Keratinocyte (primary cell): ENCODE results near the gene TBCD. TPM values are rescaled to one million over a fixed set of nuclear protein-coding genes. Genes with fewer than 3 reads are reported as not detected.

Experiments
- DNase-seq: peaks from one replicate; pipeline ENCODE4 v3.0.0-alpha.2; 2011; ENCODE audit warnings: low read depth, missing footprints, low spot score
- FAIRE-seq: peaks from 2 replicates; lab custom pipeline; 2011; peaks lifted over from hg19 to GRCh38; lab: Jason Lieb, UNC
- H2AFZ ChIP-seq: 2 replicates; pipeline ENCODE4 v1.6.0; 2012; ENCODE audit warnings: low read length, control low read depth, inconsistent platforms; ENCODE audit not compliant: control insufficient read depth
- H3K27ac ChIP-seq: 2 replicates; pipeline ENCODE4 v1.5.1; 2011; ENCODE audit warnings: low read length; ENCODE audit not compliant: control insufficient read depth, insufficient read depth
- H3K27me3 ChIP-seq: 3 replicates; pipeline ENCODE4 v1.6.0; 2011; ENCODE audit warnings: low read length; ENCODE audit not compliant: control insufficient read depth, insufficient read depth; ENCODE audit errors: extremely low read depth
- H3K36me3 ChIP-seq, 2 experiments: 2 replicates in 1 of 2; 3 replicates in 1 of 2; pipeline ENCODE4 v1.5.1; 2011; ENCODE audit warnings: low read length in 2 of 2, mild to moderate bottlenecking in 1 of 2; ENCODE audit not compliant: control insufficient read depth in 2 of 2, insufficient read depth in 2 of 2; ENCODE audit errors: extremely low read depth in 1 of 2
- H3K4me1 ChIP-seq: 3 replicates; pipeline ENCODE4 v1.5.1; 2011; ENCODE audit warnings: low read length; ENCODE audit not compliant: control insufficient read depth, insufficient read depth; ENCODE audit errors: extremely low read depth
- H3K4me2 ChIP-seq: 3 replicates; pipeline ENCODE4 v1.6.0; 2011; ENCODE audit warnings: low read depth, low read length; ENCODE audit not compliant: control insufficient read depth, insufficient read depth; ENCODE audit errors: extremely low read depth
- H3K4me3 ChIP-seq, 3 experiments: fragments of 200-600 bp in 1 of 3; sonication (generic) in 1 of 3; 2 replicates in 2 of 3; 3 replicates in 1 of 3; pipeline ENCODE4 v1.5.1; 2011 to 2016; ENCODE audit warnings: low read length in 3 of 3, mild to moderate bottlenecking in 3 of 3, control low read depth in 2 of 3, inconsistent platforms in 1 of 3, low read depth in 1 of 3, mixed read lengths in 1 of 3, mixed run types in 1 of 3, moderate library complexity in 1 of 3; ENCODE audit not compliant: control insufficient read depth in 2 of 3, insufficient read depth in 2 of 3; ENCODE audit errors: extremely low read depth in 1 of 3
- H3K79me2 ChIP-seq: 2 replicates; pipeline ENCODE4 v1.6.0; 2012; ENCODE audit warnings: low read length; ENCODE audit not compliant: control insufficient read depth, insufficient read depth
- H3K9ac ChIP-seq: 3 replicates; pipeline ENCODE4 v1.6.0; 2011; ENCODE audit warnings: low read length; ENCODE audit not compliant: control insufficient read depth, insufficient read depth; ENCODE audit errors: extremely low read depth
- H3K9me1 ChIP-seq: 3 replicates; pipeline ENCODE4 v1.6.0; 2011; ENCODE audit warnings: low read length; ENCODE audit not compliant: control insufficient read depth, insufficient read depth; ENCODE audit errors: extremely low read depth
- H3K9me3 ChIP-seq: 2 replicates; pipeline ENCODE4 v1.5.1; 2012; ENCODE audit warnings: low read depth, low read length; ENCODE audit not compliant: control insufficient read depth
- H4K20me1 ChIP-seq: 3 replicates; pipeline ENCODE4 v1.6.0; 2011; ENCODE audit warnings: low read length; ENCODE audit not compliant: control insufficient read depth, insufficient read depth; ENCODE audit errors: extremely low read depth
- EZH2 ChIP-seq: IDR thresholded peaks from one replicate; pipeline ENCODE4 v1.6.1; 2012; ENCODE audit warnings: inconsistent platforms, mild to moderate bottlenecking, low read length, moderate library complexity
- dilution Hi-C: fragments of 300-500 bp; cut with MboI; formaldehyde crosslinking; loops from one replicate; pipeline ENCODE4 v1.7.0; 2020; ENCODE audit warnings: low sequenced_read_pairs; ENCODE audit not compliant: extremely low pct_ligation_motif_present
- polyA plus RNA-seq, 5 experiments: library from polyadenylated mRNA; depleted of rRNA in 3 of 5; stranded (reverse) in 3 of 5; stranded (forward) in 1 of 5; unstranded in 1 of 5; fragments of >200 nt; gene quantifications; 1 replicate in 1 of 5; 2 replicates in 3 of 5; 3 replicates in 1 of 5; pipeline versions ENCODE4 v1.2.1 to v1.2.3, GENCODE V29; 2011 to 2012; ENCODE audit warnings: missing spikeins in 2 of 5, low read depth in 1 of 5, low replicate concordance in 1 of 5
- TF ChIP-seq, protein P1 (sequence below), 3 experiments: IDR thresholded peaks in 1 of 3; conservative IDR thresholded peaks in 1 of 3; optimal IDR thresholded peaks in 1 of 3; 2 replicates in 2 of 3; 3 replicates in 1 of 3; pipeline versions ENCODE3 to v1.5.1; 2011; ENCODE audit warnings: low read length in 3 of 3, mild to moderate bottlenecking in 3 of 3, moderate library complexity in 2 of 3, control low read depth in 1 of 3, inconsistent platforms in 1 of 3; ENCODE audit not compliant: insufficient read depth in 2 of 3; ENCODE audit errors: extremely low read depth in 1 of 3

TBCD gene
- polyA plus RNA-seq, 1 donor (not counting 4 experiments of a cell fraction or from before 2014, with no cell fraction given) = 36.2 TPM

DNA sequence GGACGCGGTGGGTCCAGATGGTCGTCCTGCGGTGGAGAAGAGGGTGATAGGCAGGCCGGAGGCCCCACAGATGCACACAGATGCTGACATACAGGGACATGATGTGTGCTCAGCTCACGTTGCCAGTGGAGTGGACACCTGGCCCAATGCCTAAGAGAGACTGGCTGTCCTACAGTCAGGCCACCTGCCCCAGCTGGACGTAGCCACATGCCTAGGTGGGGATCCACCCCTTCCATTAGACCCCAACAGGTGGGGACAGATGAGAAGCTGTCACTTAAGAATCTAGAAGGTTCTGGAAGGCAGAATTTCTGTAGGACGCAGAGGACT is 205.6 kb downstream of the TBCD start:
- Histone ChIP-seq H4K20me1 (no peaks in the 10 kb centered on the region), H3K9ac (no peak overlapping the region), H3K4me3 (no peak overlapping the region), H3K79me2 (no peaks in the 10 kb centered on the region), H2AFZ (no peak overlapping the region), H3K4me1 (no peaks in the 10 kb centered on the region), H3K4me2 (no peak overlapping the region), H3K27ac (no peak overlapping the region), H3K27me3 (no peaks in the 10 kb centered on the region), H3K36me3 (no peaks in the 10 kb centered on the region), H3K9me3 (peaks cover 6% of the 10 kb centered on the region), H3K9me1 (no peaks in the 10 kb centered on the region)
- dilution Hi-C loops = no loop called here
- TF ChIP-seq, protein P1, sequence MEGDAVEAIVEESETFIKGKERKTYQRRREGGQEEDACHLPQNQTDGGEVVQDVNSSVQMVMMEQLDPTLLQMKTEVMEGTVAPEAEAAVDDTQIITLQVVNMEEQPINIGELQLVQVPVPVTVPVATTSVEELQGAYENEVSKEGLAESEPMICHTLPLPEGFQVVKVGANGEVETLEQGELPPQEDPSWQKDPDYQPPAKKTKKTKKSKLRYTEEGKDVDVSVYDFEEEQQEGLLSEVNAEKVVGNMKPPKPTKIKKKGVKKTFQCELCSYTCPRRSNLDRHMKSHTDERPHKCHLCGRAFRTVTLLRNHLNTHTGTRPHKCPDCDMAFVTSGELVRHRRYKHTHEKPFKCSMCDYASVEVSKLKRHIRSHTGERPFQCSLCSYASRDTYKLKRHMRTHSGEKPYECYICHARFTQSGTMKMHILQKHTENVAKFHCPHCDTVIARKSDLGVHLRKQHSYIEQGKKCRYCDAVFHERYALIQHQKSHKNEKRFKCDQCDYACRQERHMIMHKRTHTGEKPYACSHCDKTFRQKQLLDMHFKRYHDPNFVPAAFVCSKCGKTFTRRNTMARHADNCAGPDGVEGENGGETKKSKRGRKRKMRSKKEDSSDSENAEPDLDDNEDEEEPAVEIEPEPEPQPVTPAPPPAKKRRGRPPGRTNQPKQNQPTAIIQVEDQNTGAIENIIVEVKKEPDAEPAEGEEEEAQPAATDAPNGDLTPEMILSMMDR (optimal IDR thresholded peaks at IDR 0.05 in 1 of 3, IDR thresholded peaks at IDR 0.05 in 1 of 3, conservative IDR thresholded peaks at IDR 0.05 in 1 of 3; ENCODE audit: extremely low read depth in 1 of 3, insufficient read depth in 2 of 3, low read length in 3 of 3) = no peak
- DNase-seq (no peak), FAIRE-seq (no peak)

DNA sequence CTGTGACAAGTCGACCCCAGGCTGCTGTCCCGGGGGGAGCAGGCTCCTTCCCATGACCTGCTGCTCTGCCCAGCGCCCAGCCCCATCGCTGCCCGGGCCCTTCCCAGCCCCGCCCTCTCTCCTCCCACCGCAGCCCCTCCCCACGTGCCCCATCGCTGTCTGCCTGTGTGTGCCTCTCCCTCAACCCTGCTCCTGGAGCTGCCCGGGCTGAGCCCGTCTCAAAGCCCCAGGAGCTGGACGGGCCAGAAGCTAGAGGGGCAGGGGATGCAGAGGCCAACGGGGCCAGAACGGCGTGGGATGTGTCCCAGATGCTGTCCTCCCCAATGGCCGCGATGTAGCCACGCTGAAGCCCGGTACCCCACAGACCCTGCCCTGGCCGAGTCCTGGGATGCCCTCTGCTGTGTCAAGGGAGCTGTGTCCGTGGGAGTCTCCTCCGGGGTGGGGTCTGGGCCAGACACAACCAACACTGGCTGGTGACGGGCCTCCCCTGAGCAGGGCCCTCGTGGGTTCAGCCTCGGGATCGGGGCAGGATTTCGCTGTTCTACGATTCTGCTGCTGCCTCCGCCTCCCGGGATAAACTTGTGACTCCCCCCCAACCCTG is 206.2 kb downstream of the TBCD start:
- Histone ChIP-seq H2AFZ (no peak overlapping the region), H3K9ac (no peak overlapping the region), H3K9me1 (no peaks in the 10 kb centered on the region), H3K4me2 (no peak overlapping the region), H3K27me3 (no peaks in the 10 kb centered on the region), H3K27ac (no peak overlapping the region), H3K4me3 (no peak overlapping the region), H4K20me1 (no peaks in the 10 kb centered on the region), H3K9me3 (peaks cover 6% of the 10 kb centered on the region), H3K4me1 (peaks cover under 1% of the 10 kb centered on the region), H3K79me2 (no peaks in the 10 kb centered on the region), H3K36me3 (no peaks in the 10 kb centered on the region)
- FAIRE-seq (no peak), DNase-seq (no peak)
- dilution Hi-C loops = no loop called here
- TF ChIP-seq, protein P1 (optimal IDR thresholded peaks at IDR 0.05 in 1 of 3, IDR thresholded peaks at IDR 0.05 in 1 of 3, conservative IDR thresholded peaks at IDR 0.05 in 1 of 3; ENCODE audit: extremely low read depth in 1 of 3, insufficient read depth in 2 of 3, low read length in 3 of 3) = no peak
- no peak for TF ChIP-seq EZH2
